PFSK-1 (cell line): ENCODE measurements around the gene ARHGEF37.

Experiments
- FOXP2 ChIP-seq: optimal IDR thresholded peaks from 2 replicates; pipeline ENCODE3; 2011; ENCODE audit warnings: borderline replicate concordance, control low read depth, inconsistent platforms; ENCODE audit not compliant: insufficient read depth; ENCODE audit errors: extremely low read length, extremely low read depth
- POLR2AphosphoS5 ChIP-seq: IDR thresholded peaks from 2 replicates; pipeline ENCODE4 v1.6.1; 2012; ENCODE audit warnings: low read depth, mild to moderate bottlenecking, control low read depth, low read length, moderate library complexity
- SIN3A ChIP-seq: IDR thresholded peaks from 2 replicates; pipeline ENCODE4 v1.6.1; 2012; ENCODE audit warnings: mild to moderate bottlenecking, low read length, moderate library complexity, borderline replicate concordance; ENCODE audit not compliant: insufficient read depth
- TAF1 ChIP-seq: IDR thresholded peaks from 2 replicates; pipeline ENCODE4 v1.6.1; 2012; ENCODE audit warnings: low read length, control low read depth, borderline replicate concordance; ENCODE audit not compliant: insufficient read depth
- TF ChIP-seq, protein P1 (sequence below), 2 experiments: IDR thresholded peaks; 2 replicates each; pipeline versions ENCODE4 v1.6.1 to v1.8.0; 2011 to 2012; ENCODE audit warnings: low read depth in 2 of 2, low read length in 2 of 2, control low read depth in 1 of 2, inconsistent platforms in 1 of 2, mild to moderate bottlenecking in 1 of 2, moderate library complexity in 1 of 2; ENCODE audit not compliant: insufficient read depth in 1 of 2

DNA sequence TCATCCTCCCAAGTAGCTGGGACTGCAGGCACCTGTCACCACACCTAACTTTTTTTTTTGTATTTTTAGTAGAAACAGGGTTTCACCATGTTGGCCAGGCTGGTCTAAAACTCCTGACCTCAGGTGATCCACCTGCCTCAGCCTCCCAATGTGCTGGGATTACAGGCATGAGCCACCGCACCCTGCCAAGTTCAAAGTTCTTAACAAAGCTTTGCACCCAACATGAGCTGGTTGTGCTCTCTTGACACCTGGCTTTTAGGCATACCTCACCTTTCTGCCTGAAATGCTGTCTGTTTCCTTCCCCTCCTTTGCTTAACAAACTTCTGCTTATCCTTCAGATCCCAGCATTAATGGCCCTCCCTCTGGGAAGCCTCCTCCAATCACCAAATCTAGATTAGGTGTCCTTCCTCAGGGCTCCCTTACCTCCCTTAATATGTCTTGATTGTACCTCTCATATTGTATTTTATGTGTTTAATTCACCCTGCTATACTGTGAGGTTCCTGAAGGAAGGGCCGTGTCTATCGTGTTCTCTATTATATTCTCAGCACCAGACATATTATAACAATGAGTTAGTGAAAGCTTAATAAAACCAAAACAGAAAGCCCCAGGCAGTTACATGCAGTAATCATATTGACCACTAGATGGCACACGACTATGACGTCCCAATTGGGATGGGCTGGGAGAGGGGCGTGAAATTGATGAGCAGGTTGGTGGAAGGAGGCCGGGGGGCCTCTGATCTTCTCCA, 86.0 kb downstream of the ARHGEF37 start:
- TF ChIP-seq SIN3A (no peak), TAF1 (no peak), POLR2AphosphoS5 (no peak), FOXP2 (no peak)
- TF ChIP-seq, protein P1, sequence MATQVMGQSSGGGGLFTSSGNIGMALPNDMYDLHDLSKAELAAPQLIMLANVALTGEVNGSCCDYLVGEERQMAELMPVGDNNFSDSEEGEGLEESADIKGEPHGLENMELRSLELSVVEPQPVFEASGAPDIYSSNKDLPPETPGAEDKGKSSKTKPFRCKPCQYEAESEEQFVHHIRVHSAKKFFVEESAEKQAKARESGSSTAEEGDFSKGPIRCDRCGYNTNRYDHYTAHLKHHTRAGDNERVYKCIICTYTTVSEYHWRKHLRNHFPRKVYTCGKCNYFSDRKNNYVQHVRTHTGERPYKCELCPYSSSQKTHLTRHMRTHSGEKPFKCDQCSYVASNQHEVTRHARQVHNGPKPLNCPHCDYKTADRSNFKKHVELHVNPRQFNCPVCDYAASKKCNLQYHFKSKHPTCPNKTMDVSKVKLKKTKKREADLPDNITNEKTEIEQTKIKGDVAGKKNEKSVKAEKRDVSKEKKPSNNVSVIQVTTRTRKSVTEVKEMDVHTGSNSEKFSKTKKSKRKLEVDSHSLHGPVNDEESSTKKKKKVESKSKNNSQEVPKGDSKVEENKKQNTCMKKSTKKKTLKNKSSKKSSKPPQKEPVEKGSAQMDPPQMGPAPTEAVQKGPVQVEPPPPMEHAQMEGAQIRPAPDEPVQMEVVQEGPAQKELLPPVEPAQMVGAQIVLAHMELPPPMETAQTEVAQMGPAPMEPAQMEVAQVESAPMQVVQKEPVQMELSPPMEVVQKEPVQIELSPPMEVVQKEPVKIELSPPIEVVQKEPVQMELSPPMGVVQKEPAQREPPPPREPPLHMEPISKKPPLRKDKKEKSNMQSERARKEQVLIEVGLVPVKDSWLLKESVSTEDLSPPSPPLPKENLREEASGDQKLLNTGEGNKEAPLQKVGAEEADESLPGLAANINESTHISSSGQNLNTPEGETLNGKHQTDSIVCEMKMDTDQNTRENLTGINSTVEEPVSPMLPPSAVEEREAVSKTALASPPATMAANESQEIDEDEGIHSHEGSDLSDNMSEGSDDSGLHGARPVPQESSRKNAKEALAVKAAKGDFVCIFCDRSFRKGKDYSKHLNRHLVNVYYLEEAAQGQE (IDR thresholded peaks at IDR 0.05; ENCODE audit: insufficient read depth in 1 of 2, low read depth in 2 of 2, low read length in 2 of 2), result no peak
